GM21723 (cell line): Measurements from ENCODE around the gene GOLGB1.
A peak's percentile ranks its signal among the peaks of the same experiment; 100 is the strongest.
"Not testable (repeated sequence)": the region's sequence is repeated elsewhere in the genome, so short reads cannot be mapped to it uniquely, and the experiment has no call there.

Experiments
- ATAC-seq: cut with Tn5 transposase; IDR thresholded peaks from one replicate; pipeline ENCODE4 v1.9.1; 2021; ENCODE audit warnings: mild to moderate bottlenecking, moderate library complexity; ENCODE audit not compliant: unreplicated experiment

Gene GOLGB1

DNA sequence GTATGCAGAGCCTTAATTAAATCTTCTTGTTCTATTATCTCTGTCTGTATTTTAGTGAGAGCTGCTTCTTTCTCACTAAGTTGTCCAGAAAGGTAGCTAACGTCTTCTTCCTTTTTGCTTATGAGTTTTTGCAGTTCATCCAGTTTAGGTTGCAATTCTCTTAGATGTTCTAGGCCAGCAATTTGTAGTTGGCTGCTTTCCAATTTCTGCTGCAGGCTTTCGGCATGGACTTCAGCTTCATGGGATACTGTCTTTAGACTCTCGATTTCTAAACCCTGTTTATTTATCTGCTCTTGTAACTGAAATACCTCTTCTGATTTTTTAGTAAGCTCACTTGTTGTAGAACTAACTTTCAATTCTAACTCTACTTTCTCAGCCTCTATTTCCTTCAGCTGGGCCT, 53.4 kb downstream of the GOLGB1 start:
- ATAC-seq, result no peak

- ATAC-seq, result no peak
These were observed 57.4 kb downstream of the GOLGB1 start for GRCh38 chr3:121692010-121692699.

- ATAC-seq, result no peak
These were observed 58.6 kb downstream of the GOLGB1 start for GRCh38 chr3:121690777-121691405.

- ATAC-seq, result not testable (repeated sequence)
These were observed 60.8 kb downstream of the GOLGB1 start for GRCh38 chr3:121688747-121689146.

GRCh38 chr3:121681792-121682191, 67.7 kb downstream of the GOLGB1 start:
- no peak for ATAC-seq

- no peak for ATAC-seq
These were observed 72.4 kb downstream of the GOLGB1 start for GRCh38 chr3:121677141-121677540.

- ATAC-seq, result no peak
These were observed 78.9 kb downstream of the GOLGB1 start for GRCh38 chr3:121670676-121671075.

GRCh38 chr3:121667333-121667732, 82.2 kb downstream of the GOLGB1 start:
- no peak for ATAC-seq

DNA sequence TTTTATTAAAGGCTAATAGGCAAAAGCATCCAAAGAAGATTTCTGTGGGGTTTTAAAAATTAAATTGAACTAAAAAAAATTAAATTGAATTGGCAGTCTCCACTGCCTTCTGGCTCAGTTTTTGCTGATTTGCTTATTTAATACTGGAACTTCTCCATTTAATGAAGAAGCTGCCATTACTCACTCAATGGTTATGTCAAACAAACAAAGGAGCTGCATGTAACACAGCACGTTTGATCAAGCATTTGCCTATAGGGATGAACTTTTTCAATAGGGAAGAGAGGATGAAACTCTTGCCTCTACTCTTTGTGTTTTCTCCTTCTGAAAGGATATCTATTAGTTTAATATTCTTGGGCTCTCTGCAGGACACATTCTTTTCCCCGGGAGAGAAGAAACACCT, 84.1 kb downstream of the GOLGB1 start:
- no peak for ATAC-seq

DNA sequence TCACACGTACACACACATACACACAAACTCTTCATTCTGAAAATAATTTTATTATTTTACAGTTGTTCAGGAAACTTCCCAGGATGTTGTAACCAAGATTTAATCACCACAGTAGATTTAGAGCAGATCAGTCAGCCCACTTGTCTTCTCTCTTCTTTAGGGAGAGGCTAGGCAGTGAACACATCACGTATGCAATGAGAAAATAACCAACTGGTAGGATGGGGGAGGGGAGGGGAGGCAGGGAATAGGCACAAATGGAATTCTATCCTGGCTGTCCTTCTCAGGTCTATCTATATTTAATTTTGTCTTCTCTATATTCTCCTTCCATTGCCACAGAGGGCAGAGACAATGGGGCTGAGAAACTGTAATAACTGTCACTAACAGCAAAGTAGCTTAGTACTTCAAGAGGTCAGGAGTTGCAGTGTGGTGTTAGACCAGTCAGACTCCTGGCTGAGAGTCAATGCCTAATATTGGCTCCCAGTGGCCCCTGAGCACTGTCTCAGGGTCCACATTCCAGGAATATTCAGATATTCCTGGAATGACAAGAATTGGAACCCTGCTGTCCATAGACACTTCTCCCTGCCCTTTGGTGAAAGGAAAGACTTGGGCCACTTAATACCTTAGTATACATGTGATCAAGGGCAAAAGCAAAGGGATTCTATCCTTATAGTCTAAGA, 86.2 kb downstream of the GOLGB1 start:
- ATAC-seq, result no peak

GRCh38 chr3:121662742-121663141, 86.8 kb downstream of the GOLGB1 start:
- no peak for ATAC-seq

DNA sequence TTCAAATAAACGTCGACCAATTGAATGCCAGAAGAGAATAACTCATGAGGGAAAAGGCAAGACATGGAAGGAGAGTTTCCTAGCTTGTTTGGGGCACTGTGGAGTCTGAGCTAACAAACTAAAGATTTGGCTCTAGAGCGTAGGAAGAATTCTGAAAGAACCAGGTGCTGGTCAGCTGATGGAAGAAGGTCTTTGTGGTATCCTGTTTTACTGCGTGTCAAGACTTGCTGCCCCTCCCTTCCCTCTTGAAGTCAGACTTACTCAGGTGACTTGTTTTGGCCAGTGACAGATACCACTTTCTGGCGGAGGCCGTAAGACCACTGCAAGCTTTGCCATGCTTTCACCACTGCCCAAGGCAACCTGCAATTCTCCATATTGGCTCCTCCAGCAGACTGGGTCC, 88.2 kb downstream of the GOLGB1 start:
- ATAC-seq, result no peak

GRCh38 chr3:121660356-121661171, 89.0 kb downstream of the GOLGB1 start, which contains the start of gene HCLS1:
Gene HCLS1 (minus strand): TSS chr3:121660903. CDS start chr3:121658347, 2,556 bp downstream.
- peak; percentile 86 for ATAC-seq

GRCh38 chr3:121659586-121659985, 90.0 kb downstream of the GOLGB1 start:
- ATAC-seq, result no peak

DNA sequence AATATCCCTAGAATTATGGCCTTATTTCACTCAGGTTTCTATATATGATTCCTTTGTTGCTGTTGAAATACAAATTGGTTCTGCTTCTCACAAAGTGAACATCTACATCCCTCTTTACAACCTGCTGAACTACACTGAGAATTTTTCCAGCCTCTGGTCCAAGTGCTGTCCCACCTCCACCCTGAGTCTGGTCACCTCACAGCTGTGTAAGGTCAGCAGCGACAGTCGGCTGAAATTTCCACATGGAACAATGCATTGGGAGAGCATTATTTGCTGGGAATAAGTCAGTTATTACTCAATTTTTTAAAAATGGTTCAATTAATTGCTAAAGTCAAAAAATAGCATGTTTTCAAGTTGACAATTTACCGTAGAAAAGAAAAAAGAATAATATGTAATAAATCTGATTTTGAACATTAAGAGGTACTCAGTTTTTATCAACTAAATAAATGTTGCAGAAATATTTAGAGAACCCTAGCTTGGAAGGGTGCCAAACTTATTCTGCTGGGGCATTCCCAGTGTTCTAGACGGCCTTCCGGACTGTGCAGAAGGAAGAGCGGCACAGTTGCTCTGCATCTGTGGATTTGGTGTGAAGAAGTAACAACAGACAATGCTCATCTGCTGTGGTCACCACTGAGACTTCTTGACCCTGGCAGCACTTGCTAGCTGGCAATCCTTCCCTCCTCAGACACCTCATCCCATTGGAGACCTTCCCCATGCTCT, 90.7 kb downstream of the GOLGB1 start:
- no peak for ATAC-seq

- ATAC-seq, result peak; percentile 80
These were observed 94.8 kb downstream of the GOLGB1 start for GRCh38 chr3:121654493-121655385.

GRCh38 chr3:121651684-121652083, 97.9 kb downstream of the GOLGB1 start:
- no peak for ATAC-seq

- no peak for ATAC-seq
These were observed 99.9 kb downstream of the GOLGB1 start for GRCh38 chr3:121649645-121650044.

GRCh38 chr3:121648219-121648958, 101.2 kb downstream of the GOLGB1 start:
- no peak for ATAC-seq
